GM19023 (cell line): ENCODE measurements around the gene TMED1.

Experiments
- ATAC-seq: cut with Tn5 transposase; IDR thresholded peaks from one replicate; pipeline ENCODE4 v1.9.1; 2021; ENCODE audit warnings: mild to moderate bottlenecking, moderate library complexity; ENCODE audit not compliant: unreplicated experiment

TMED1 gene

GRCh38 chr19:10811391-10812111, 24.5 kb downstream of the TMED1 start:
- no peak for ATAC-seq

GRCh38 chr19:10809651-10810285, 26.2 kb downstream of the TMED1 start:
- no peak for ATAC-seq

GRCh38 chr19:10808937-10809649, 26.9 kb downstream of the TMED1 start:
- ATAC-seq: no peak

GRCh38 chr19:10805758-10806247, 30.2 kb downstream of the TMED1 start:
- ATAC-seq: no peak

- no peak for ATAC-seq
These were observed 30.8 kb downstream of the TMED1 start for GRCh38 chr19:10805065-10805757.

- ATAC-seq: no peak
These were observed 32.8 kb downstream of the TMED1 start for GRCh38 chr19:10803252-10803651.

GRCh38 chr19:10802479-10802878, 33.5 kb downstream of the TMED1 start:
- ATAC-seq: no peak

- no peak for ATAC-seq
These were observed 35.5 kb downstream of the TMED1 start for GRCh38 chr19:10800488-10800887.

GRCh38 chr19:10797541-10798256, 38.3 kb downstream of the TMED1 start:
- no peak for ATAC-seq

- ATAC-seq: no peak
These were observed 38.9 kb downstream of the TMED1 start for GRCh38 chr19:10797078-10797477.

- no peak for ATAC-seq
These were observed 39.4 kb downstream of the TMED1 start for GRCh38 chr19:10796653-10797052.

- ATAC-seq: no peak
These were observed 46.1 kb downstream of the TMED1 start for GRCh38 chr19:10789866-10790265.

- no peak for ATAC-seq
These were observed 47.9 kb downstream of the TMED1 start for GRCh38 chr19:10788146-10788545.

GRCh38 chr19:10784257-10784656, 51.8 kb downstream of the TMED1 start:
- no peak for ATAC-seq

GRCh38 chr19:10782795-10783194, 53.2 kb downstream of the TMED1 start:
- ATAC-seq: no peak
